Bronchial epithelial cell (primary cell): ENCODE results near the gene SRC. TPM values are rescaled to one million over a fixed set of nuclear protein-coding genes. Genes with fewer than 3 reads are reported as not detected.

Experiments used
- DNase-seq: peaks from one replicate; pipeline ENCODE4 v3.0.0-alpha.2; 2010; ENCODE audit warnings: low read depth
- FAIRE-seq: peaks from 2 replicates; lab custom pipeline; 2011; peaks lifted over from hg19 to GRCh38; lab: Jason Lieb, UNC
- H3K27me3 ChIP-seq: 2 replicates; pipeline ENCODE4 v1.5.1; 2011; ENCODE audit warnings: low read length; ENCODE audit not compliant: control insufficient read depth, insufficient read depth
- H3K36me3 ChIP-seq: 2 replicates; pipeline ENCODE4 v1.5.1; 2011; ENCODE audit warnings: low read length; ENCODE audit not compliant: control insufficient read depth, insufficient read depth
- H3K4me3 ChIP-seq: 2 replicates; pipeline ENCODE4 v1.5.1; 2011; ENCODE audit warnings: mild to moderate bottlenecking, low read depth, low read length, control low read depth
- total RNA-seq: library from RNA; depleted of rRNA; stranded (reverse); fragments of >200 nt; gene quantifications from 2 replicates; pipeline ENCODE4 v1.2.1, GENCODE V29; 2014
- TF ChIP-seq, protein P1 (sequence below): IDR thresholded peaks from 2 replicates; pipeline ENCODE4 v1.5.1; 2011; ENCODE audit warnings: mild to moderate bottlenecking, moderate library complexity, low read length, control low read depth, inconsistent platforms; ENCODE audit not compliant: insufficient read depth, severe bottlenecking

The SRC gene
- total RNA-seq, 1 donor from 2014 or later: 16.6 TPM

- Histone ChIP-seq H3K36me3 (no peaks in the 10 kb centered on the region), H3K4me3 (no peak overlapping the region), H3K27me3 (peaks cover 11% of the 10 kb centered on the region)
- TF ChIP-seq, protein P1, sequence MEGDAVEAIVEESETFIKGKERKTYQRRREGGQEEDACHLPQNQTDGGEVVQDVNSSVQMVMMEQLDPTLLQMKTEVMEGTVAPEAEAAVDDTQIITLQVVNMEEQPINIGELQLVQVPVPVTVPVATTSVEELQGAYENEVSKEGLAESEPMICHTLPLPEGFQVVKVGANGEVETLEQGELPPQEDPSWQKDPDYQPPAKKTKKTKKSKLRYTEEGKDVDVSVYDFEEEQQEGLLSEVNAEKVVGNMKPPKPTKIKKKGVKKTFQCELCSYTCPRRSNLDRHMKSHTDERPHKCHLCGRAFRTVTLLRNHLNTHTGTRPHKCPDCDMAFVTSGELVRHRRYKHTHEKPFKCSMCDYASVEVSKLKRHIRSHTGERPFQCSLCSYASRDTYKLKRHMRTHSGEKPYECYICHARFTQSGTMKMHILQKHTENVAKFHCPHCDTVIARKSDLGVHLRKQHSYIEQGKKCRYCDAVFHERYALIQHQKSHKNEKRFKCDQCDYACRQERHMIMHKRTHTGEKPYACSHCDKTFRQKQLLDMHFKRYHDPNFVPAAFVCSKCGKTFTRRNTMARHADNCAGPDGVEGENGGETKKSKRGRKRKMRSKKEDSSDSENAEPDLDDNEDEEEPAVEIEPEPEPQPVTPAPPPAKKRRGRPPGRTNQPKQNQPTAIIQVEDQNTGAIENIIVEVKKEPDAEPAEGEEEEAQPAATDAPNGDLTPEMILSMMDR: no peak
- DNase-seq (no peak), FAIRE-seq (no peak)
These were observed 105.7 kb downstream of the SRC start for GRCh38 chr20:37451616-37452015.

GRCh38 chr20:37452236-37452635, 106.3 kb downstream of the SRC start:
- DNase-seq (no peak), FAIRE-seq (no peak)
- H3K27me3 ChIP-seq: peaks cover 11% of the 10 kb centered on the region
- TF ChIP-seq, protein P1: no peak
- no peak overlapping the region for H3K4me3 ChIP-seq
- no peaks in the 10 kb centered on the region for H3K36me3 ChIP-seq

DNA sequence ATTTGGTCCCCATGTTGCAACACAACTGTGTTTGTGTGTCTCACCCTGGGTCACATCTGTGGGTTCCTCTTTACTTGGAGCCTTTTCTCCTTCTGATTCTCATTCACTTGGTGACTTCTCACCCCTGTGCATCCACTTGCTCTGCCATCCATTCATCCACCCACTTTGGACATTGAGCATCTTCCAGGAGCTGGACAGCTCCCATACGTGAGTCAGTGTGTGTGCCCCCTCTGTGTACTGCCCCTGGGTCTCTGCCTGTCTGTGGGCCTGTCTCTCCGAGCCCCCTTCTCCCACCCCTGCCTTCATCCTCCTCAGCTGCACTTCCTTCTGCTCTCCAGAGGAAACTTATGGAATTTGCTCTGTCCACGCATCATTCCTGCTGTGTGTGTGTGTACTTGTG, 107.3 kb downstream of the SRC start:
- H3K36me3 ChIP-seq: no peaks in the 10 kb centered on the region
- peaks cover 11% of the 10 kb centered on the region for H3K27me3 ChIP-seq
- no peak overlapping the region for H3K4me3 ChIP-seq
- DNase-seq: no peak
- TF ChIP-seq, protein P1: no peak
- FAIRE-seq: no peak

- H3K27me3 ChIP-seq: peaks cover 11% of the 10 kb centered on the region
- H3K4me3 ChIP-seq: no peak overlapping the region
- FAIRE-seq: no peak
- H3K36me3 ChIP-seq: no peaks in the 10 kb centered on the region
- TF ChIP-seq, protein P1: no peak
- no peak for DNase-seq
These were observed 107.9 kb downstream of the SRC start for GRCh38 chr20:37453836-37454235.

- no peak for FAIRE-seq
- Histone ChIP-seq H3K36me3 (no peaks in the 10 kb centered on the region), H3K4me3 (no peak overlapping the region), H3K27me3 (peaks cover 11% of the 10 kb centered on the region)
- no peak for DNase-seq
- TF ChIP-seq, protein P1: no peak
These were observed 108.9 kb downstream of the SRC start for GRCh38 chr20:37454636-37455385.

Other genes with a start within 250 kb of the SRC start
- 178 and 216 TPM in 2 replicates for gene RPN2, start 166.8 kb upstream of the SRC start, total RNA-seq
- under 0.01 and 0.13 TPM in 2 replicates for gene MROH8, start 166.6 kb upstream of the SRC start, total RNA-seq
- not detected in 2 replicates for gene GHRH, start 84.3 kb upstream of the SRC start, total RNA-seq
- gene MANBAL, start 56.5 kb upstream of the SRC start, total RNA-seq: 14.8 and 21.1 TPM in 2 replicates
- not detected in 2 replicates for gene NNAT, start 175.1 kb downstream of the SRC start, total RNA-seq
- gene BLCAP, start 181.7 kb downstream of the SRC start, total RNA-seq: 51.1 and 75.3 TPM in 2 replicates